DMS114 treated with DMSO at 0.1 percent for 48 hours (cell line): ENCODE measurements around the gene ALK.
A peak's percentile ranks its signal among the peaks of the same experiment; 100 is the strongest.

Experiments
- DNase-seq: peaks from one replicate; lab custom pipeline; 2025; ENCODE audit not compliant: unreplicated experiment; lab: John Stamatoyannopoulos, UW

The ALK gene

GRCh38 chr2:29218071-29218470, 703.3 kb downstream of the ALK start:
- DNase-seq = no peak

GRCh38 chr2:29216609-29216909, 704.8 kb downstream of the ALK start:
- DNase-seq = no peak

GRCh38 chr2:29215739-29216608, 705.4 kb downstream of the ALK start:
- no peak for DNase-seq

GRCh38 chr2:29215073-29215472, 706.3 kb downstream of the ALK start:
- no peak for DNase-seq

- no peak for DNase-seq
Measured at GRCh38 chr2:29213888-29214291, 707.5 kb downstream of the ALK start.

- DNase-seq = no peak
Measured at GRCh38 chr2:29212009-29212408, 709.4 kb downstream of the ALK start.

GRCh38 chr2:29209551-29209950, 711.8 kb downstream of the ALK start:
- DNase-seq = no peak

- DNase-seq = no peak
Measured at GRCh38 chr2:29207352-29208148, 713.8 kb downstream of the ALK start.

- DNase-seq = no peak
Measured at GRCh38 chr2:29206941-29207340, 714.4 kb downstream of the ALK start.

- no peak for DNase-seq
Measured at GRCh38 chr2:29202819-29203495, 718.4 kb downstream of the ALK start.

GRCh38 chr2:29201979-29202378, 719.4 kb downstream of the ALK start:
- DNase-seq = no peak

GRCh38 chr2:29196792-29197788, 724.3 kb downstream of the ALK start:
- DNase-seq = peak; percentile 34

- DNase-seq = no peak
Measured at GRCh38 chr2:29195796-29196195, 725.6 kb downstream of the ALK start.

GRCh38 chr2:29193681-29194080, 727.7 kb downstream of the ALK start:
- no peak for DNase-seq

- no peak for DNase-seq
Measured at GRCh38 chr2:29193111-29193510, 728.3 kb downstream of the ALK start.

GRCh38 chr2:29192526-29192925, 728.9 kb downstream of the ALK start:
- no peak for DNase-seq

- no peak for DNase-seq
Measured at GRCh38 chr2:29191817-29192216, 729.6 kb downstream of the ALK start.

GRCh38 chr2:29189052-29189451, 732.3 kb downstream of the ALK start:
- no peak for DNase-seq

- DNase-seq = no peak
Measured at GRCh38 chr2:29187926-29188325, 733.5 kb downstream of the ALK start.

GRCh38 chr2:29186817-29187216, 734.6 kb downstream of the ALK start:
- no peak for DNase-seq

GRCh38 chr2:29184531-29184930, 736.9 kb downstream of the ALK start:
- no peak for DNase-seq
